HG02678 (cell line): ENCODE data around the gene ZDHHC12.

Experiments used
- ATAC-seq: cut with Tn5 transposase; IDR thresholded peaks from one replicate; pipeline ENCODE4 v1.9.1; 2021; ENCODE audit warnings: mild to moderate bottlenecking, moderate library complexity; ENCODE audit not compliant: unreplicated experiment

The ZDHHC12 gene

DNA sequence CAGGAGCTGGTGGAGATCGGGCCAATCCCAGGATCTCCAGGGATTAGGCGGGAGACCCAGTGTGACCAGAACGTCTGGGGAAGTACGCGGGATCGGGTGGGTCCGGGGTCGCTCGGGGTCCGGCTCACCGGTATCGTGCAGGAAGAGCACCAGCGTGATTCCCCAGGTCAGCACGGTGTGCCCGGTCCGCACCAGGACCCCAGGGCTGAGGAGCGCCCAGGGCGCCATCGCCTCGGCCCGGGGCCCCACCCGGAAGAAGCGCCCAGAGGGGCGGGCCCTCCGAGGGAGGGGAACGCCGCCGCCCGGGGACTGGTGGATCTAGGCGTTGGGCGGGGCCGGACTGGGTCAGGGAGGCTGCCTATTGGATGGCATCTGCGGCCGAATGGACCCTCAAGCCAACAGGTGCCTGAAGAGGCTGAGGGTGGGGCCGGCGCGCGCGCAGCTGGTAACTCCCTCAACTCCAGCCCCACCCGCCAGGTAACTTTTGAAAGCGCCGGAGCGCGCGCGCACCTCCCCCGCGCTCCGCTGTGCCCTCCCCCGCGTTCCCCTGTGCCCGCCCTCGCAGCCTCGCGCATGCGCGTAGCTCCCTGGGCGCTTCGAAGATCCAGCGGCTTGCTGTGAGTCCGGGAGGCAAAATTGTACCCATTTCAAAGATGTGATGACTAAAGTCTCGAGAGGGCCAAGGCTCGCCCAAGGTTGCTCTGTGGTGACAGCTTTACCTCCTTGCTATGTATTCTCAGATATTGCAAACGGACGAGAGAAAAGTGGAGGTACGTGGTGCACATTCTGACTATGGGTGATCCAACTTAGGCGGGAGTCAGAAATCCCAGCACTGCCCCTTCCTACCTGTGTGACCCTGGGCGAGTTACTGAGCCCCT, at the start of gene ZDHHC12:
Gene ZDHHC12 (minus strand): TSS at position 262 of the 878 bp plus-strand sequence. CDS start 34 bp downstream, at position 228.
- ATAC-seq: peak; percentile 98

GRCh38 chr9:128773049-128773448, 49.1 kb upstream of the ZDHHC12 start:
- no peak for ATAC-seq

- peak; percentile 90 for ATAC-seq
Observed at GRCh38 chr9:128771745-128772519, 48.0 kb upstream of the ZDHHC12 start, which contains the start of gene ZER1. ZER1 (minus strand) TSS chr9:128771927; CDS start chr9:128755565, 16,362 bp downstream.

DNA sequence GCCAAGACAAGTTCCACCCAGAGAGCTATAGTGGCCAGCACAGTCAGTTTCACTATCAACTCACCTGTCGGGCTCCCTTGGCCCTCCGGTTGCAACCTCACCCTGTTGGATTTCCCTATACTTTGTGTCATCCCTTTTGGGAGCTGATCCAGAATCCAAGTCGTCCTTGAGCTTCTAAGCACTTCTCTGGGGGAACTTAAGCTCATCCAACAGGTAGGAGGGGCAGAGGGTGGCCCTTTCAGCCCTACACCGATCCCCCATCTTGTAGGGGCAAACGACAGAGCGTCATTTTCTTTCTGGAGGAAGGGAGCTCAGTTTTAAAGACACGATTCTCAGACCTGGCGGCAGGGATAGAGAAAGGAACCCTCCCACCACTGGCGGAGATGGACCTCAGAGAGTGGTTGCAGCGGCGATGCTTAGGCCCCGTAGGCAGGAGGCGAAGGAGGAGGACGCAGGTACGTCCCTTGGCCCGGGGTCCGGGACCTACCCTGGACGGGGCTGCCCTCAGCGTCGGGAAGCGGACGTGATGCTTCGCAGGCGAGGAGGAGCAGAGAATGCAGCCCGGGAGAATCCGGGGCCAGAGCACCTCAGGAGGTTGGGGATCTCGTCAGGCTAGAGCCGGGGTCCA, 47.3 kb upstream of the ZDHHC12 start:
- peak; percentile 28 for ATAC-seq

DNA sequence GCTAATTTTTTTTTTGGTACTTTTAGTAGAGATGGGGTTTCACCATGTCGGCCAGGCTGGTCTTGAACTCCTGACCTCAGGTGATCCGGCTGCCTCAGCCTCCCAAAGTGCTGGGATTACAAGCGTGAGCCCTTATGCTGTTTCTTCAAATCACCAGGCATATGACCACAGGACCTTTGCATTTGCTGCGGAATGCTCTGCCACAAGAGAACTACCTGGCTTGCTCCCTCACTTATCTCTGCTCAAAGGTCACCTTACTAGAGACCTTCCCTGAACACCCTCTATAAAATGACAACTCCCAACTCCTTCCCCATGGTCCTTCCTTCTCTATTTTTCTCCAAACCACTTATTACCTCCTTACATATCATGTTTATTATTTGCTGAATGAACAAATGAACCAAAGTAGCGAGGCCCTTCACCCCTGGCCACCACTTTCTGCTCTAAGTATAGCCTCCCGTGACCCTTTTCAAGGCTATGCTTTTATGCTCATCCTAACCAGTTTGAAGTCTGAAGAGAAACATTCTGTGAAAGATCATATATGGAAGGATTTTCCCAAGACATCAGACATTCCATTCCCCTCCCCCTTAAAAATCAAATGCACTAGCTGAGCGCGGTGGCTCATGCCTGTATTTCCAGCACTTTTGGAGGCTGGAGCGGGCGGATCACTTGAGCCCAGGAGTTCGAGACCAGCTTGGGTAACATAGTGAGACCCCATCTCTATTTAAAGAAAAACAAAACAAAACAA, 46.5 kb upstream of the ZDHHC12 start:
- ATAC-seq: no peak

- ATAC-seq: no peak
Observed at GRCh38 chr9:128768606-128769005, 44.7 kb upstream of the ZDHHC12 start.

DNA sequence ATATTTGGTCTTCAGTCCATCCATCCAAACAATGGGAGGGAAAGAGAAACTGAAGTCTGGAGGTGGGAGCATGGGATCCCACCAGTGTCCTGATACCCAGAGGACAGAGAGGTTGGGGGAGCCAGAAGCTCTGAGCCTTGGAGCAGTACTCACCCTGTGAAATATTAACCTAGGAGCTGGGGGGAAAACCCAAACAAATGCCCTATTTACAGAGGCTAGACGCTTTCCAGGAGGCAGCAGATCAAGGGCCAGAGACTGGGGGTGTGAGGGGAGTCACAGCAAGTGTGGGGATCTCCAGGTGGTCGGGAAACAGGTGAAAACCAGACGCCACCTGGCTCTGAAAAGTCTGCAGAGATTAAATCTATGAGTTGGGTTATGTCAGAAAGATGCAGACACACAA, 41.6 kb upstream of the ZDHHC12 start:
- no peak for ATAC-seq

- no peak for ATAC-seq
Observed at GRCh38 chr9:128764361-128764760, 40.4 kb upstream of the ZDHHC12 start.

DNA sequence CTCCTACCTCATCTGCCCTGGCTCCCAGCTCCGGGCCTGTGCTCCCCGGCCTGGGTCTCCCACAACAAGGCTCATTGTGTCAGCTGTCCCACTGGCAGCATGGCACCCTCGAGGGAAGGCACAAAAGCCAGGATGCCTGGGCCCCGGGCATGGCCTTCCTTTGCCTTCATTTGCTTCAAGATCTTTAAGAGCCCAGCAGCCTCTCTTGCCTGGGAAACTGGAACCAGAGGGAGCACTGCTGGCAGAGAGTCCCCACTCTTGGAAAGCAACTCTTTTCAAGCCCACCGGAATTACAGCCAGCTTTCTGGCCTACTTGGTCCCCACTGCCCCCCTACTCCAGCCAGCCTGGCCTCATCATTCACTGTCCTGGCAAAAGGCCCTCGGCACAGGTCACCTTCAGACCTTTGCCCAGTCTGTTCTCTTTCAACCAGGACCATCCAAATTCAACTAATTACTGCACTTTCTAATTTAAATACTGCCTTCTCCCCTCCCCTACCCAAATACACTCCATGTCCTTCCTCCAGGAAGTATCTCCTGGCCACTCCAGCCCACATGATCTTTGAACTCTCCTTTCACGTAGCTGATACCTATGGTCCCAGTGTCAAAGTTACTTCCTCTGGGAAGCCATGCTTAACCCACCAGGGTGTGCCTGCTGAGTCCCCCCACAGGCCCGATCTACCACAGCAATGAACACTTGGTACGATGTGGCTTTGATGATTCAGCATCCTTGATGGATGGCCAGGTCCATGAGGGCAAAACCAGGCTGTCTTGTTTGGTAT, 38.9 kb upstream of the ZDHHC12 start:
- ATAC-seq: no peak

DNA sequence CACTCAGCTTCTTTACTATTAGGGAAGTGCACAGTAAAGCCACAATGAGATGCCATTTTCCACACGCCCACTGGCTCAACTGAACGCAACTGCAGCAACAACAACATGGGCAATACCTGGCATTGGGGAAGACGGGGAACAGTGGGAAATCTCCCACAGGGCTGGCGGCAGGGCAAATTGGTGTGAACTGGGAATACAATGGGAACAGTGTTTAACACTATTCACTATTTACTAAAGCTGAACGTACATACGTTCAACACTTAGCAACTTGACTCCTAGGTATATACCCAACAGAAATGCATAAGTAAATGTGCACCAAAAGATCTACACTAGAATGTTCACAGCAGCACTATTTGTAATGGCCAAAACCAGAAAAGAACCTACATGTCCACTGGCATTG, 33.7 kb upstream of the ZDHHC12 start:
- ATAC-seq: no peak

DNA sequence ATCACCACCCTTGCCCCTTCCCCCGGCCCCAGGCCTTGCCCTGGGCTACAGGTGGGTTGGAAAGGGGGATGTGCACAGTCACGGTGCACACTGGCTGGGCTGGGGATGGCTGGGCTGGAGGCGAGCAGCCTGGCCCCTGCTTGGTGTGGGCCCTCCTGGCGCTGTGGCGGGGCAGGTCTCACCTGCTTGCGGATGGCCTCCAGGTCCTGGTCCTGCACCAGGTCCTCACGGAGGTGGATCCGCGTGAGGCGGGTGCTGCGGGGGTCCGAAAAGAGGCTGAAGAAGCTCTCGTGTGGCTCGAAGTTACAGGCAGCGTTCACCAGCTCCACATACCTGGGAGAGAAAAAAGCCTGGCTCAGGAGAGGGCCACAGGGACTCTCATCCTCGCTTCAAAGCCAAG, 29.7 kb upstream of the ZDHHC12 start:
- no peak for ATAC-seq

DNA sequence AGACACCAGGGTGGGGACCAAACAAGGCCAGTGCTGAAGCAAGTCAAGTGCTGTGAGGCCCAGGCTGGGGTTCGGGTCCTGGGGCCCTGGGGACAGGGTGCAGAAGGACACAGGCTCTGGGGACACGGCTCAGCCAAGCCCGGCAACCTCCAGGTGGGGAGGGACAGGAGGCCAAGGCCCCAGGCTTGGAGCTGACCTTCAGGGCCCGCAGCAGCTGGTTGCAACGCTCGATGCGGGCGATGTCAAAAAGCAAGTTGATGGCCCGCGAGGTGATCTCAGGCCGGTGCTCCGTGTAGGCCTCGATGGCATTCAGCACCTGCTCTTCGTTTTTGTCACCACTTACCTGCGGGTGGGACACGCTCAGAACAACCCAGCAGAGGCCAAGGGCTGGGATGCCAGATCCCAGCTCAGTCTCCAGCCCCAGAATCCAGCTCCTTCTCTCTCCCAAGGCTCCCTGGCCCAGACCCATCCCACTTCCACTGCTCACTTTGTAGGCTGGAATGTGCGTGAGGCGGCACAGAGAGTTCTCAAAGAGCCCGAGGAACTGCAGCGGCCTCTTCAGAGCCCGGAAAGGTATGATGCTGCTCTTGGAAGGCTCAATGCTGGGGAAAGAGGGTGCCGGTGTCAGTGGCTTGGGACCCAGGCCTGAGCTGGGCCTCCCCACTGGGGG, 27.1 kb upstream of the ZDHHC12 start:
- no peak for ATAC-seq

DNA sequence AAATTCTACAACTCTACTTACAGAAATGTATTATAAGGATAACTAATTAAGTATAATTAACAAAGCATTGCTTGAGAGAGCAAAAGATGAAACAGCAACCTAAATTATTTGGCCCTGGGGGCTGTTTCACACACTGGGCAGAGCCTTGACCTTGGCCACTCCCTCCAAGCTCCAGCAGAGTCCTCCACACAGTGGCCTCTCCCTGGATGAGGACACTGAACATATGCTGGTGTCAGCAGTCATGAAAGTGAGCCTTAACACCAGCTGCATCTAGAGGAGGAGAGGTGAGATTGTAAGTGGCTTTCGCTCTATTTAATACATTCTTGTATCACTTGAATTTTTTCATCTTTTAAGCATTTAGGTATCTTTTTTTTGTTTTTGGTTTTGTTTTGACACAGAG, 23.3 kb upstream of the ZDHHC12 start:
- no peak for ATAC-seq

- no peak for ATAC-seq
Observed at GRCh38 chr9:128743421-128743820, 19.5 kb upstream of the ZDHHC12 start.

DNA sequence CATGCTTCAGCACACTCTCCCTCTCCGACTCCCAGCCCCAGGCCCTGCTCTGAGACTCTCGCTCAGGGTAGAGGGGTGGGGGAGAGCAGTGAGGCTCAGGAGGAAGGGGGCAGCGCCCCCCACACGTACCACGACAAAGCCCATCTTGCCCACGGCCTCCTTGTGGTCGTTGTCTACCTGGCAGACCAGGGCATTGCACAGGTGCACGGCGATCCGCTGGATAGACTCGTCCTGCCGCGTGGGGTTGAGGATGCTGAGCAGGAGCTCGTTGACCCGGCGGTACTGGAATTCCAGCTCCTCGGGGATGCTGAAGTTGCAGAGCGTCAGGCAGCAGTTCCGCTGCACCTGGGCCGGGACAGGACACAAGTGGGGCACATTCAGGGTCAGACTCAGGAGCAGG, 18.5 kb upstream of the ZDHHC12 start:
- ATAC-seq: no peak

GRCh38 chr9:128735373-128735772, 11.4 kb upstream of the ZDHHC12 start:
- ATAC-seq: no peak

DNA sequence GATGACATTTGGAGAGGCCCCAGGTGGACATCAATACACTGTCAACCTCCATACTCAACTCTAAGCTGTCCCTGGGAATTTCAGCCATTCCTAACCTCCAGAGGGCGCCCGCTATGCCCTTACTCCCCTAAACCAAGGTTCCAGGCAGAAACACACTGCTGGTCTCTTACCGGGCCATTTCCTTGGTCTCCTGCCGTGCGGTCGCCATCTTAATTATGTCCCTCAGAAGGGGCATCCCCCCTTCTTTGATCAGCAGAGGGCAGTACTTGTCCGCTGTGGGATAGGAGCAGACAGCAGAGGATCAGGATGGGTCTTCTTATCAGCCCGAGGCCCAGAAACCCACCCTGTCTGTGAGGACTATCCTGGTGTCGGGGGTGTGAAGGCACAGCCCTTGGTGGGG, 9.3 kb upstream of the ZDHHC12 start:
- ATAC-seq: no peak

- no peak for ATAC-seq
Observed at GRCh38 chr9:128732576-128732975, 8.6 kb upstream of the ZDHHC12 start.

- ATAC-seq: no peak
Observed at GRCh38 chr9:128731691-128732090, 7.8 kb upstream of the ZDHHC12 start.
